GM18870 (cell line): ENCODE measurements around the gene ZBED4.

ENCODE experiments used
- ATAC-seq: cut with Tn5 transposase; IDR thresholded peaks from one replicate; pipeline ENCODE4 v1.9.1; 2021; ENCODE audit warnings: moderate library complexity; ENCODE audit not compliant: unreplicated experiment

ZBED4 gene

GRCh38 chr22:49872347-49872746, 18.7 kb downstream of the ZBED4 start:
- no peak for ATAC-seq

- no peak for ATAC-seq
Observed at GRCh38 chr22:49873228-49873940, 19.7 kb downstream of the ZBED4 start.

- no peak for ATAC-seq
Observed at GRCh38 chr22:49877642-49878041, 24.0 kb downstream of the ZBED4 start.

GRCh38 chr22:49878206-49878605, 24.6 kb downstream of the ZBED4 start:
- ATAC-seq = no peak

GRCh38 chr22:49879871-49880270, 26.2 kb downstream of the ZBED4 start:
- ATAC-seq = no peak

- ATAC-seq = no peak
Observed at GRCh38 chr22:49880281-49880680, 26.6 kb downstream of the ZBED4 start.

- ATAC-seq = no peak
Observed at GRCh38 chr22:49881856-49882255, 28.2 kb downstream of the ZBED4 start.

GRCh38 chr22:49882519-49883293, 29.1 kb downstream of the ZBED4 start:
- no peak for ATAC-seq

- no peak for ATAC-seq
Observed at GRCh38 chr22:49883294-49883640, 29.6 kb downstream of the ZBED4 start.

- ATAC-seq = no peak
Observed at GRCh38 chr22:49884075-49884474, 30.4 kb downstream of the ZBED4 start.

- ATAC-seq = no peak
Observed at GRCh38 chr22:49884503-49885260, 31.0 kb downstream of the ZBED4 start.

- ATAC-seq = no peak
Observed at GRCh38 chr22:49885281-49885680, 31.6 kb downstream of the ZBED4 start.

GRCh38 chr22:49885881-49886280, 32.2 kb downstream of the ZBED4 start:
- no peak for ATAC-seq

GRCh38 chr22:49886346-49887063, 32.9 kb downstream of the ZBED4 start:
- ATAC-seq = no peak

GRCh38 chr22:49887064-49887451, 33.4 kb downstream of the ZBED4 start:
- ATAC-seq = no peak

- ATAC-seq = no peak
Observed at GRCh38 chr22:49887702-49888101, 34.1 kb downstream of the ZBED4 start.

GRCh38 chr22:49889071-49889470, 35.4 kb downstream of the ZBED4 start:
- ATAC-seq = no peak

GRCh38 chr22:49892226-49892899, 38.7 kb downstream of the ZBED4 start:
- ATAC-seq = no peak

- no peak for ATAC-seq
Observed at GRCh38 chr22:49893025-49893424, 39.4 kb downstream of the ZBED4 start.

GRCh38 chr22:49894322-49895054, 40.8 kb downstream of the ZBED4 start:
- ATAC-seq = no peak
